B cell (primary cell): ENCODE data around the gene PGS1.

Experiments
- CTCF ChIP-seq: fragments of 200-600 bp; IDR thresholded peaks from one replicate; pipeline ENCODE4 v1.8.0; 2022; ENCODE audit warnings: antibody characterized with exemption, mild to moderate bottlenecking
- EZH2 ChIP-seq: IDR thresholded peaks from 2 replicates; pipeline ENCODE4 v1.6.1; 2012; ENCODE audit warnings: borderline replicate concordance, low read depth, mild to moderate bottlenecking, moderate library complexity, low read length; ENCODE audit not compliant: insufficient read depth, poor library complexity, severe bottlenecking

DNA sequence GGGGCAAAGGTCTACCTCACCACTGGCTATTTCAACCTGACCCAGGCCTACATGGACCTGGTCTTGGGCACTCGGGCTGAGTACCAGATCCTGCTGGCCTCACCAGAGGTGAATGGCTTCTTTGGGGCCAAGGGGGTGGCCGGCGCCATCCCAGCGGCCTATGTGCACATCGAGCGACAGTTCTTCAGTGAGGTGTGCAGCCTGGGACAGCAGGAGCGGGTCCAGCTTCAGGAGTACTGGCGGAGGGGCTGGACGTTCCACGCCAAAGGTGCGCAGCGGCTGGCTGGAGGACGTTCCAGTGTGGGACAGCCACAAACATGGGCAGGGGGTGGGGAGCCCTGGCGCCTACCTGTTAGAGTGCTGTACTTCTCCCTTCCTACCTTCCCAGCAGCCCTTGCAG lies 25.4 kb downstream of the PGS1 start:
- TF ChIP-seq EZH2 (no peak), CTCF (no peak)
